ENCODE data around the gene GNG11. TPM values are rescaled to one million over a fixed set of nuclear protein-coding genes. Genes with fewer than 3 reads are reported as not detected.

The GNG11 gene
- total RNA-seq, 1 donor from 2014 or later: 15.0 TPM

- H3K27me3 ChIP-seq: no peaks in the 10 kb centered on the region
- H3K27ac ChIP-seq: no peak overlapping the region
- peaks cover 3% of the 10 kb centered on the region for H3K4me1 ChIP-seq
- H3K9me3 ChIP-seq: no peaks in the 10 kb centered on the region
- no peak overlapping the region for H3K4me3 ChIP-seq
- TF ChIP-seq POLR2A (IDR thresholded peaks at IDR 0.05): no peak
- no peak for TF ChIP-seq POLR2AphosphoS5 (IDR thresholded peaks at IDR 0.05; ENCODE audit: insufficient read depth in 1 of 2, low read depth in 1 of 2)
- no peak for TF ChIP-seq CTCF (IDR thresholded peaks at IDR 0.05)
- peaks cover 0 to 3% of the 10 kb centered on the region in 2 donors for H3K36me3 ChIP-seq
- intact Hi-C loops (cut with DNase I): no loop called here
- no peak for DNase-seq (ENCODE audit: extremely low spot score in 2 of 2)
These were observed 10.1 kb downstream of the GNG11 start for GRCh38 chr7:93931655-93932054.

GRCh38 chr7:93933156-93933555 lies 11.6 kb downstream of the GNG11 start:
- H3K4me1 ChIP-seq: no peaks in the 10 kb centered on the region
- no peak for DNase-seq (ENCODE audit: extremely low spot score in 2 of 2)
- intact Hi-C loops (cut with DNase I): no loop called here
- H3K27ac ChIP-seq: no peak overlapping the region
- no peaks in the 10 kb centered on the region for H3K9me3 ChIP-seq
- H3K4me3 ChIP-seq: no peak overlapping the region
- no peaks in the 10 kb centered on the region for H3K27me3 ChIP-seq
- TF ChIP-seq POLR2A (IDR thresholded peaks at IDR 0.05): no peak
- TF ChIP-seq CTCF (IDR thresholded peaks at IDR 0.05): no peak
- TF ChIP-seq POLR2AphosphoS5 (IDR thresholded peaks at IDR 0.05; ENCODE audit: insufficient read depth in 1 of 2, low read depth in 1 of 2): no peak
- no peaks in the 10 kb centered on the region for H3K36me3 ChIP-seq

- Histone ChIP-seq H3K27ac (no peak overlapping the region), H3K36me3 (no peaks in the 10 kb centered on the region), H3K27me3 (no peaks in the 10 kb centered on the region), H3K4me1 (no peaks in the 10 kb centered on the region), H3K4me3 (no peak overlapping the region), H3K9me3 (no peaks in the 10 kb centered on the region)
- TF ChIP-seq CTCF (IDR thresholded peaks at IDR 0.05) (no peak), POLR2A (IDR thresholded peaks at IDR 0.05) (no peak), POLR2AphosphoS5 (IDR thresholded peaks at IDR 0.05; ENCODE audit: insufficient read depth in 1 of 2, low read depth in 1 of 2) (no peak)
- DNase-seq (ENCODE audit: extremely low spot score in 2 of 2): no peak
- intact Hi-C loops (cut with DNase I): loop anchor here (5.0 kb wide), 1 partner anchor 1823 kb away; no protein-coding TSS in a partner anchor
These were observed 13.6 kb downstream of the GNG11 start for GRCh38 chr7:93935102-93935501.

- no peak for DNase-seq (ENCODE audit: extremely low spot score in 2 of 2)
- Histone ChIP-seq H3K4me1 (no peaks in the 10 kb centered on the region), H3K9me3 (no peaks in the 10 kb centered on the region), H3K36me3 (no peaks in the 10 kb centered on the region), H3K27ac (no peak overlapping the region), H3K27me3 (no peaks in the 10 kb centered on the region), H3K4me3 (no peak overlapping the region)
- intact Hi-C loops (cut with DNase I): loop anchor here (5.0 kb wide), 1 partner anchor 1826 kb away; no protein-coding TSS in a partner anchor
- TF ChIP-seq CTCF (IDR thresholded peaks at IDR 0.05) (no peak), POLR2A (IDR thresholded peaks at IDR 0.05) (no peak), POLR2AphosphoS5 (IDR thresholded peaks at IDR 0.05; ENCODE audit: insufficient read depth in 1 of 2, low read depth in 1 of 2) (no peak)
These were observed 16.3 kb downstream of the GNG11 start for GRCh38 chr7:93937818-93938217.

GRCh38 chr7:93938293-93938692 lies 16.8 kb downstream of the GNG11 start:
- H3K36me3 ChIP-seq: no peaks in the 10 kb centered on the region
- no peaks in the 10 kb centered on the region for H3K9me3 ChIP-seq
- no peak for DNase-seq (ENCODE audit: extremely low spot score in 2 of 2)
- intact Hi-C loops (cut with DNase I): loop anchor here (5.0 kb wide), 1 partner anchor 1826 kb away; no protein-coding TSS in a partner anchor
- H3K4me3 ChIP-seq: no peak overlapping the region
- H3K27me3 ChIP-seq: no peaks in the 10 kb centered on the region
- no peak overlapping the region for H3K27ac ChIP-seq
- TF ChIP-seq CTCF (IDR thresholded peaks at IDR 0.05) (no peak), POLR2A (IDR thresholded peaks at IDR 0.05) (no peak)
- no peaks in the 10 kb centered on the region for H3K4me1 ChIP-seq
